ENCODE data around the gene R3HDM4. TPM values are rescaled to one million over a fixed set of nuclear protein-coding genes. Genes with fewer than 3 reads are reported as not detected.

The R3HDM4 gene
- total and polyA plus RNA-seq, 9 of the 15 experiments (the other 6 are each of a cell fraction or from before 2014, with no cell fraction given): 3.2 to 154 (median 59.0) TPM

DNA sequence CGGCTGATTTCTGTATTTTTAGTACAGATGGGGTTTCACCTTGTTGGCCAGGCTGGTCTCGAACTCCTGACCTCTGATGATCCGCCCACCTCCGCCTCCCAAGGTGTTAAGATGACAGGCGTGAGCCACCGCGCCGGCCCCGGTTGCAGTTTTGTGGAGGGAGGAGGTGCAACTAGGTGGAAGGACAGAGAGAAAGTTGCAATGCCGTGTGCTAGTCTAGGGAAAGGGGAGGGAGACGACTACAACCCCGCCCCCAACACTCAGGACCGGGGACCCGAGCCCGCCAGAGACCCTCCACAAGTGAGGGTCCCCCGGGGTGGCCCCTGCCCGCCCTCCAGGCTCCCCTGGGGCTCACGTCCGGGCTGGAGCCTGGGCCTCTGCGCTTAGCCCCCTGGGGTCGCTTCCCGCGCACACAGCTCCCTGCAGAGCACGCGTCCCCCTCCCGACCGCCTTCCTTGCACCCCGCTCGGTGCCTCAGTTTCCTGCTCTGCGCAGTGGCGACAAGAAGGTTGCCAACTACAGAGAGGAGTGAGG, 11.6 kb upstream of the R3HDM4 start:
- Histone ChIP-seq H3K79me2 (ENCODE audit: control insufficient read depth, insufficient read depth, low read length) (peaks cover 60% of the 10 kb centered on the region), H3K4me1 (replicated peaks in 1 of 2; ENCODE audit: control insufficient read depth in 2 of 2, insufficient read depth in 2 of 2, low read length in 2 of 2) (peaks cover 8 to 78% of the 10 kb centered on the region in 2 experiments; a peak in 4 of 5 replicates), H3K27me3 (ENCODE audit: control insufficient read depth in 2 of 2, insufficient read depth in 2 of 2, low read length in 2 of 2) (no peaks in the 10 kb centered on the region), H3K4me2 (ENCODE audit: insufficient read depth, low read length) (peak overlapping the region; percentile 95), H4K20me1 (replicated peaks; ENCODE audit: control insufficient read depth, insufficient read depth, low read length) (no peaks in the 10 kb centered on the region; the same call in 1 of the 2 replicates), H3K9me1 (ENCODE audit: control insufficient read depth, insufficient read depth, low read length) (no peaks in the 10 kb centered on the region), H2AFZ (ENCODE audit: low read depth, low read length) (peak overlapping the region; percentile 82), H3K36me3 (ENCODE audit: control insufficient read depth, insufficient read depth, low read length) (peaks cover 17% of the 10 kb centered on the region; the same call in 2 of the 3 replicates), H3K27ac (ENCODE audit: extremely low read depth, low read depth, low read length) (peak overlapping the region; percentile 97), H3K9me3 (replicated peaks; ENCODE audit: control insufficient read depth, insufficient read depth, low read depth, low read length) (no peaks in the 10 kb centered on the region), H3K4me3 (peak overlapping the region; percentile 99), H3K9ac (ENCODE audit: insufficient read depth in 1 of 2, low read depth in 2 of 2, low read length in 2 of 2) (peak overlapping the region; percentile 85 to 99)
- DNase-seq (ENCODE audit: extremely low read depth in 1 of 4, low spot score in 3 of 4): peak in 2 of 4 experiments; percentile 54 to 84
- FAIRE-seq: peak; percentile 82
- in situ Hi-C loops (cut with MboI): loop anchor here (5.0 kb wide), 3 partner anchors 58 to 318 kb away; partner anchors contain the start of genes ATP5F1D and WDR18
- CTCF ChIA-PET (ENCODE audit: low intra/inter-chr PET ratio): interaction anchor here (0.6 to 8.8 kb wide), 4 partner anchors 58 to 270 kb away, joined by 3 to 158 read pairs (median 4); partner anchors contain the start of gene WDR18
- 2% methylated on average over 24 of the region's 31 CpGs for WGBS (ENCODE audit: insufficient coverage, low coverage, missing lambda C conversion rate)
- no TSS peak for BruUV-seq (replicated peaks)
- ATAC-seq: peak; percentile 41
- intact Hi-C loops (cut with micrococcal nuclease): loop anchor here (1.0 to 2.0 kb wide), 2 partner anchors 30 to 56 kb away; no protein-coding TSS in a partner anchor
- POLR2A ChIA-PET: interaction anchor here (0.6 to 4.2 kb wide), 7 partner anchors 31 to 128 kb away, joined by 3 to 24 read pairs (median 3); partner anchors contain the start of genes PTBP1, RNU6-2 and WDR18
- peak in 1 of 2 experiments; percentile 82; a peak in 1 of 4 replicates for TF ChIP-seq HDAC1 (IDR thresholded peaks at IDR 0.05)
- no peak for TF ChIP-seq NUFIP1 (IDR thresholded peaks at IDR 0.05; ENCODE audit: partially characterized antibody)
- TF ChIP-seq ATF4 (CRISPR knock-in tag; IDR thresholded peaks at IDR 0.05): no peak
- TF ChIP-seq POLR2A (conservative IDR thresholded peaks at IDR 0.05): 0 out of 2 replicates have a peak, but pooled peaks have one; percentile 45
- 0 out of 2 replicates have a peak, but pooled peaks have one; percentile 86 for TF ChIP-seq L3MBTL2 (IDR thresholded peaks at IDR 0.05)
- no peak for TF ChIP-seq TFAP4 (CRISPR knock-in tag; IDR thresholded peaks at IDR 0.05; ENCODE audit: borderline replicate concordance)
- 0 out of 2 replicates have a peak, but pooled peaks have one; percentile 94 for TF ChIP-seq ARID4B (CRISPR knock-in tag; IDR thresholded peaks at IDR 0.05)
- no peak for TF ChIP-seq MAFG (tag; conservative IDR thresholded peaks at IDR 0.05)
- TF ChIP-seq ZNF436 (CRISPR knock-in tag; IDR thresholded peaks at IDR 0.05): no peak
- no peak for TF ChIP-seq MNT (conservative IDR thresholded peaks at IDR 0.05)
- TF ChIP-seq, protein P1, sequence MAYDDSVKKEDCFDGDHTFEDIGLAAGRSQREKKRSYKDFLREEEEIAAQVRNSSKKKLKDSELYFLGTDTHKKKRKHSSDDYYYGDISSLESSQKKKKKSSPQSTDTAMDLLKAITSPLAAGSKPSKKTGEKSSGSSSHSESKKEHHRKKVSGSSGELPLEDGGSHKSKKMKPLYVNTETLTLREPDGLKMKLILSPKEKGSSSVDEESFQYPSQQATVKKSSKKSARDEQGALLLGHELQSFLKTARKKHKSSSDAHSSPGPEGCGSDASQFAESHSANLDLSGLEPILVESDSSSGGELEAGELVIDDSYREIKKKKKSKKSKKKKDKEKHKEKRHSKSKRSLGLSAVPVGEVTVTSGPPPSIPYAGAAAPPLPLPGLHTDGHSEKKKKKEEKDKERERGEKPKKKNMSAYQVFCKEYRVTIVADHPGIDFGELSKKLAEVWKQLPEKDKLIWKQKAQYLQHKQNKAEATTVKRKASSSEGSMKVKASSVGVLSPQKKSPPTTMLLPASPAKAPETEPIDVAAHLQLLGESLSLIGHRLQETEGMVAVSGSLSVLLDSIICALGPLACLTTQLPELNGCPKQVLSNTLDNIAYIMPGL (CRISPR knock-in tag; IDR thresholded peaks at IDR 0.05): 0 out of 2 replicates have a peak, but pooled peaks have one; percentile 57

Data from K562 (cell line).